Neural crest cell (in vitro differentiated cells): ENCODE results near the gene ILK. TPM values are rescaled to one million over a fixed set of nuclear protein-coding genes. Genes with fewer than 3 reads are reported as not detected.
A peak's percentile ranks its signal among the peaks of the same experiment; 100 is the strongest.

Experiments used
- DNase-seq: peaks from one replicate; pipeline ENCODE4 v3.0.0; 2021; ENCODE audit warnings: low read depth, mixed read lengths, low spot score
- H3K27ac Mint-ChIP-seq: one replicate; pipeline ENCODE4 v1.8.0; 2021; ENCODE audit warnings: mild to moderate bottlenecking, mixed read lengths; ENCODE audit not compliant: unreplicated experiment
- H3K27me3 Mint-ChIP-seq: 2 replicates; pipeline ENCODE4 v1.8.0; 2021; ENCODE audit warnings: low read depth, mild to moderate bottlenecking, mixed read lengths
- H3K36me3 Mint-ChIP-seq: 2 replicates; pipeline ENCODE4 v1.8.0; 2021; ENCODE audit warnings: low read depth, mild to moderate bottlenecking, mixed read lengths
- H3K4me1 Mint-ChIP-seq: 2 replicates; pipeline ENCODE4 v1.8.0; 2021; ENCODE audit warnings: mixed read lengths
- H3K4me3 Mint-ChIP-seq: one replicate; pipeline ENCODE4 v1.8.0; 2021; ENCODE audit warnings: mild to moderate bottlenecking, mixed read lengths
- H3K9me3 Mint-ChIP-seq: 2 replicates; pipeline ENCODE4 v1.8.0; 2021; ENCODE audit warnings: mixed read lengths
- CTCF ChIP-seq: fragments of 200-600 bp; sonication (generic); conservative IDR thresholded peaks from 2 replicates; pipeline ENCODE4 v1.5.0; 2021; ENCODE audit warnings: antibody characterized with exemption, mild to moderate bottlenecking
- total RNA-seq: library from RNA; stranded (reverse); gene quantifications from 2 replicates; pipeline ENCODE4 v1.2.1, GENCODE V29; 2021

The ILK gene
- total RNA-seq, 1 donor from 2014 or later = 121 TPM

DNA sequence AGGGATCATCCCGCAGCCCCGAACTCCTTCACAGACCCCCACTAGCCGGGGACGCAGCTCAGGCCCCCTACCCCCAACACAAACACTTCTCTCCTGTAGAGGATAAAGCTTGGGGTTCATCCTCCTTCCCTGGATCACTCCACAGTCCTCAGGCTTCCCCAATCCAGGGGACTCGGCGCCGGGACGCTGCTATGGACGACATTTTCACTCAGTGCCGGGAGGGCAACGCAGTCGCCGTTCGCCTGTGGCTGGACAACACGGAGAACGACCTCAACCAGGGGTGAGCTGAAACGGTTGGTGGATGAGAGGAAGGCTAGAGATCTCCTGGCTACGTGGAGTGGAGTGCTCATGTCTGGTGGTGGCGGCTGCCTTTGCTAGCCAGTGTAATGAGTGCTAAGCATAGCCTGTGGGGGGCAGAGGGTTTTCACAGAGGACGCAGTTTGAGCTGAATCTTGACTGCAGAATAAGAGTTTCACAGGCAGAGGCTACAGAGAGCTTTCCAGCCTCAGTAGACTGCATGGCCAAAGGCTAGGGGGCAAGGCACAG, 580 bp downstream of the ILK start:
- Mint-ChIP-seq H3K9me3 (no peaks in the 10 kb centered on the region), H3K36me3 (peaks cover 7% of the 10 kb centered on the region), H3K4me1 (peaks cover 19% of the 10 kb centered on the region), H3K27ac (no peak overlapping the region), H3K27me3 (no peaks in the 10 kb centered on the region), H3K4me3 (no peak overlapping the region)
- DNase-seq = no peak
- peak; percentile 15 for TF ChIP-seq CTCF

- peaks cover 2% of the 10 kb centered on the region for H3K36me3 Mint-ChIP-seq
- H3K27me3 Mint-ChIP-seq = no peaks in the 10 kb centered on the region
- peaks cover 19% of the 10 kb centered on the region for H3K4me1 Mint-ChIP-seq
- no peak for TF ChIP-seq CTCF
- no peak overlapping the region for H3K4me3 Mint-ChIP-seq
- no peaks in the 10 kb centered on the region for H3K9me3 Mint-ChIP-seq
- H3K27ac Mint-ChIP-seq = no peak overlapping the region
- DNase-seq = no peak
Measured at GRCh38 chr11:6604790-6605189, 1.2 kb downstream of the ILK start.

- peak overlapping the region; percentile 89 for H3K4me3 Mint-ChIP-seq
- TF ChIP-seq CTCF = no peak
- peaks cover 33% of the 10 kb centered on the region for H3K4me1 Mint-ChIP-seq
- peaks cover 4% of the 10 kb centered on the region for H3K36me3 Mint-ChIP-seq
- DNase-seq = peak; percentile 80
- no peaks in the 10 kb centered on the region for H3K27me3 Mint-ChIP-seq
- peak overlapping the region; percentile 90 for H3K27ac Mint-ChIP-seq
- no peaks in the 10 kb centered on the region for H3K9me3 Mint-ChIP-seq
Measured at GRCh38 chr11:6606471-6607189, 3.1 kb downstream of the ILK start.

- H3K36me3 Mint-ChIP-seq = peaks cover 4% of the 10 kb centered on the region
- no peak for DNase-seq
- TF ChIP-seq CTCF = no peak
- peak overlapping the region; percentile 89 for H3K4me3 Mint-ChIP-seq
- H3K27me3 Mint-ChIP-seq = no peaks in the 10 kb centered on the region
- peak overlapping the region; percentile 90 for H3K27ac Mint-ChIP-seq
- no peaks in the 10 kb centered on the region for H3K9me3 Mint-ChIP-seq
- H3K4me1 Mint-ChIP-seq = peaks cover 33% of the 10 kb centered on the region
Measured at GRCh38 chr11:6607190-6607795, 3.7 kb downstream of the ILK start.

DNA sequence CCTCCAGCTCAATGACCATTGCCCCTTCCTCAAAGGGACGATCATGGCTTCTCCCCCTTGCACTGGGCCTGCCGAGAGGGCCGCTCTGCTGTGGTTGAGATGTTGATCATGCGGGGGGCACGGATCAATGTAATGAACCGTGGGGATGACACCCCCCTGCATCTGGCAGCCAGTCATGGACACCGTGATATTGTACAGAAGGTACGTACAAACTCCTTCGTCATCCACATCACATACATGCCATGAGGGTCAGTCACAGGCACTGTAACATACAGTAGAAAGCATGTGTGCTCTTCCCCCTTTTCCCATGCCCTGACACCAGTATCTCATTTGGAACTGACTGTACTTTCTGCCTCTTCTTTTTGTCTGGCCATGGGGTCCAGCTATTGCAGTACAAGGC, 4.4 kb downstream of the ILK start:
- Mint-ChIP-seq H3K4me3 (peak overlapping the region; percentile 89), H3K36me3 (peaks cover 4% of the 10 kb centered on the region), H3K9me3 (no peaks in the 10 kb centered on the region), H3K27me3 (no peaks in the 10 kb centered on the region), H3K27ac (no peak overlapping the region), H3K4me1 (peaks cover 33% of the 10 kb centered on the region)
- no peak for TF ChIP-seq CTCF
- no peak for DNase-seq
